GM21528 (cell line): ENCODE data around the gene SLC1A4.

Source experiments
- ATAC-seq: cut with Tn5 transposase; IDR thresholded peaks from one replicate; pipeline ENCODE4 v1.9.1; 2021; ENCODE audit warnings: mild to moderate bottlenecking, moderate library complexity; ENCODE audit not compliant: unreplicated experiment, low FRiP score

SLC1A4 gene

DNA sequence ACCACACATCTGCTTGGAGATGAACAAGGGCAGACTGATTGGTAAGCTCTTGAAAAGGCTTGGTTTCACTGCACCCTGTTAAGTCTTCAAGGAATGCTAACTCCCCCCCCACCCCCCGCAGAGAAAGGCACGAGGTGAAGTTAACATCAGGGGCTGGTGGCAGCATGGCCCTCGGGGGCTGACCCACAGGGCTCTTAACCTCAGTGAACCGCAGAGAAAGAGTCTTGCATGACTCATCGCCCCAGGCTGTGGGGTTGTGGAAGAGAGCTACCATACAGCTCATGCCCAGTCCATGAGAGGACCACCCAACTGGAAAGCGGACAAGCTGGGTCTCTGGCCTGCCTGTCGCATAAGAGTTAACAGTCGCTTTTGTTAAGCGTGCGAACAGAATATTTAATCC is 56.5 kb downstream of the SLC1A4 start:
- ATAC-seq, result no peak

DNA sequence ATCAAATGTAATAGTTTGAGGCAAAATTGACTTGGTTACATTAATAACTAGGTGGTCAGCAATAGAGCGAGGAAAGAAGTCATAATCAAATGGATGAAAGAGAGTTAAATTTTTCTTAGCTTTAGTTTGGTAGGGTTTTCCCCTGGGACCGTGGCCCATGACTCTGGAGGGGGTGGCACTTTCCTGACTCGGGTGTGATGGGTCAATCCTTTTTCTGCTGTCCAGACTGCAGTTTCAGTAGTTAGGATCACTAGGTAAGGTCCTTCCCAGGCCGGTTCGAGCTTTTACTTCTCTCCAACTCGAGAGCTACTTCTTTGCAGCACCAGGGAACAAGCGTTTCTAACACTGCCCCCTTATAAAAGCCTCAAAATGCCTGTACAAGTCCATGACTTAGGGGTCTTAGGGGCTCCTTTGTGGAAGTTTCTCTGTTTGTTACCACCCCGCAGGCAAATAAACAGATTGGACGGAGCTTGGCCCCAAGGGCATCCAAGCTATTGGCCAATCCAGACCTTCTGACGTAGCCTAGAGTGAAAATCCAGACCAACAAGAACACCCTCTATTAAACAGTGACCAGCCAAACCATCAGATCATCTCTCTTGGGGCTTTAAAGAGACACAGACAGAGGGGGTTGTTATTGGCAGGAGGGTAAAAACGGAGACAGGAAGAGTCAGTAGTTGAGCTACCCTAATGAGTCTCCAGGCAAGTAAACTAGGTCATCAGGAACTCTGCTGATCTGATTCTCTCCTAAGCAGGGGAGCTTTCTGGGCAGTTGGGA is 57.6 kb downstream of the SLC1A4 start:
- ATAC-seq, result no peak

DNA sequence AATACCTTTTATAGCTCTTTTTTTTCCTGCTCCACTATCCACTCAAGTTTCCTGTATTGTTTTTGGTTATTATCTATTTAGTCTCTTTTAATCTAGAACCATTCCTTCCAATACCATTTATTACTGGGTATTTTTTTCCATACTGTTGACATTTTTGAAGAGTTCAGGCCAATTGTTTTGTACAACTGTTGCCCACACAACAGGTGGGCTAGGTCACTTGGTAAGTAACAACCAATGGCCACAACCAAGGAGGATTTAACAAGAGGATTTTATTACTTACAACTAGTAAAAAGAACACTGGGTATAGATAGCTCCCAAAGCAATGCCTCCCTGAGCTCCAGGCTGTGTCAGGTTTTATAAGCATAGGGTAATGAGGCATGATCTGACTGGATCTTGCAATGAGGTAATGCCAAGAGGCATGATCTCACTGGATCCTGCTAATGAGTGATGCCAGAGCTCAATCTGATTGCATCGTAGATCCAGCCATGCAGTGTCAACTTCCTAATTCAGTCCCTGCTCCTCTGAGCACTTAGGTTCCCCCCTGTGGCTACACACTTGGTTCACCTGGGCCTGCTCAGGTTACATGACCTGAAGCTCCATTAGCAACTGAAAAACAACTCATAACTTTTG is 59.9 kb downstream of the SLC1A4 start:
- ATAC-seq, result no peak

GRCh38 chr2:65050931-65051330 is 61.7 kb downstream of the SLC1A4 start:
- ATAC-seq, result no peak

- ATAC-seq, result peak; percentile 48
Measured at GRCh38 chr2:65053199-65053598, 64.0 kb downstream of the SLC1A4 start.

DNA sequence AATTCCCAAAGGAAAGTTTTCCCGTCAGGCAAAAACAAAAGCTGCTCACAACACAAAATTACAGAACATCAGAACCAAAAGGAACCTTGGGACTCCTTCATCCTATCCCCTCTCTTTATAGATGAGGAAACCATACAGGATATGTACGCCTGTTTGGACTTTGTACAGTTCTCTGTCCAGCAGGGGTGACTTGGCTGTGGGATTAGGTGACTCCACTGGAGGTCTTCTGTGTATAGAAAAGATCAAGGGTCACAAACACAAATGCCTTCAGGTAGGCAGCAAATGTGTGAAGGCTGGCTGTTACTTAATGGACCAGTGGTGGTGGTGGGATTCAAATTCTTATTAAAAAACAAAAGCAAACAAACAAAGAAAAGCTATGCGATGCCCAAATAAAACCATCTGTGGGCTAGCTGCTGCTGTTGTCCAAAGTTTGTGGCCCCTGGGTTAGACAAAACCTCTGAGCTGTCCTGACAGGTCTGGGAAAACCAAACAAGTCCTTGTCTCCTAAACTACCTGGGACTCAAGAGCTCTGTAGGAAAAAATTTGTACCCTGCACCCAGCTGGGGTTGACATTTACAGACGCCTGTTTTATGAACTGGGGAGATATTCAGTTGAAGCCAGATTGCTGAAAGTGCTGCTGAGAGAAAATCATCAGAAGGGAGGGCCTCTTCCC is 65.7 kb downstream of the SLC1A4 start:
- ATAC-seq, result no peak

DNA sequence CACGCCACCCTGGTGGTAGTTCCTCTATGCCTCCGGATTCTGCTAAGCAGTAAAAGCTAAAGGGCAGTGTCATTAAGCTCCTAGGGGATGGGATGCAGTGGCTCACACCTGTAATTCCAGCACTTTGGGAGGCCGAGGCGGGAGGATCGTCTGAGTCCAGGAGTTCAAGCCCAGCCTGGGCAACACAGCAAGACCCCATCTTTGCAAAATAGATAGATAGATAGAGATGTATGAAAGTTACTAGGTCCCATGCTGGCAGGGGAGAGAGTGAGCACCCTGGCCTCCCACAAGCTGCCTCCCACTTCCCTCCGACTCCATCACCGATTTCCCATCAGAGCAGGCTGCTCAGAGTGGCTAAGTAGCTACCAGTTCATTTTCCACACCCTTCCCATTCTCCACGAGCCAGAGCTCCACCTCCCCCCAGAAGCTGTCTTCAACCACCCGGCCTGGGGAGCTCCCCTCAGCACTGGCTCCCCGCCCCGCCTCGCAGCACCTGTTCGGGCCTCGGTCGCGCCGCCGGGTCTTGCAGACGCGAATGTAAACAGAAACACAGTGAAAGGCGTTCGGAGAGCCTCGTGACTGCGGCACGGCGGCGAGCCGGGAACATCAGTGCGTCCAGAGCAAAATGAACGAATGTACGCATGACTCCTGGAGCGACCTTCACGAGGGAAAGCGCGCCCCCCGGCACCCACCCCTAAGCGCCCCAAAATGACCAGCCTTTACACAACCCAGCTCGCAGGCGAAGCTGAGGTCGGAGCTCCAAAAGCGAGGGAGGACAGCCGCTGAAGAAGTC is 66.4 kb downstream of the SLC1A4 start:
- ATAC-seq, result peak; percentile 29

GRCh38 chr2:65056215-65057053 is 67.2 kb downstream of the SLC1A4 start, which contains the start of gene CEP68:
CEP68 (plus strand) TSS chr2:65056416; CDS start chr2:65069445, 13,029 bp downstream.
- ATAC-seq, result peak; percentile 89

- no peak for ATAC-seq
Measured at GRCh38 chr2:65057054-65057375, 67.8 kb downstream of the SLC1A4 start.

DNA sequence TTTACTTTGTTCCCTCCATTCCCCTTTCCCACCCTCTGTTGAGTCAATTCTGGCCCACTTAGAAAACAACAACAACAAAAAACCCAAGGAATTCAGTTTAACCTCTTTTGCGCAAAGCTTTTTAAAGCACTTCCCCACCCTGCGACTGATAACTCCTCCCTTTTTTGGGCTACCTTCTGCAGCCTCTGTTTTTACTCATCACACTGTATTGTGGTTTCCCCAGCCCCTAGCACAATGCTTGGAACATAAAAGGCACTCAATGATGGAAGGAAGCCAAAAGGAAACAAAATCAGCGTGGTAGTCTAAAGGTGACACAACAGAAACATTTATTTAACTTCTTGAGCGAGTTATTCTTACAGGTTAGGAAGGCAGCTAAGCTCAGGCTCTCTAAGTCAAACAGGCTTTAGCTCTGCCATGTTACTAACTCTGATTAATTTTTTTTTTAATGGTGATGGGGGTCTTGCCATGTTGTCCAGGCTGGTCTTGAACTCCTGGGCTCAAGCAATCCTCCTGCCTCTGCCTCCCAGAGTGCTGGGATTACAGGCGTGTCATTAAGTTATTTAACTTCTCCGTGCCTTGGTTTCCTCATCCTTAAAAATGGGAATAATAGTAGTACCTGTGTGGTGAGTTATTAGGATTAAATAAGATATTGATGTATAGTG is 68.3 kb downstream of the SLC1A4 start:
- no peak for ATAC-seq

DNA sequence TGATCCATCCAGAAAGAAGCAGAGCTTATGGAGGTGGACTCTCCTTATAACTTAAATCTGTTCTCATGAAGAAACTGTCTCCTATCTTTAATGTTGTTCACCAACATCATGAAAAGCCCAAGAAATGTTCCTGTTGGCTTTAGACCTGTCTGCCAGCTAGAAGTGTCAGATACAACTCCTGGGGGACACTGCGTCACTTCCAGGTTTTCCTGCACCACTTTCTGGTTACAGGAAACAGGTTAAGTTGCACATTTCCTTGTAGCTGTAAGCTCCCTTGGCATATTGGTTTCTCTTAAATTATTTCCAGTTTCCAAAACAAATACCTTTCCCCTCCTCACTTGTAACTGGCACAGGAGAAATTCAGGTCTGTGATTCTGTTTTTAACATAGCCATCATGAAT is 69.9 kb downstream of the SLC1A4 start:
- ATAC-seq, result no peak

DNA sequence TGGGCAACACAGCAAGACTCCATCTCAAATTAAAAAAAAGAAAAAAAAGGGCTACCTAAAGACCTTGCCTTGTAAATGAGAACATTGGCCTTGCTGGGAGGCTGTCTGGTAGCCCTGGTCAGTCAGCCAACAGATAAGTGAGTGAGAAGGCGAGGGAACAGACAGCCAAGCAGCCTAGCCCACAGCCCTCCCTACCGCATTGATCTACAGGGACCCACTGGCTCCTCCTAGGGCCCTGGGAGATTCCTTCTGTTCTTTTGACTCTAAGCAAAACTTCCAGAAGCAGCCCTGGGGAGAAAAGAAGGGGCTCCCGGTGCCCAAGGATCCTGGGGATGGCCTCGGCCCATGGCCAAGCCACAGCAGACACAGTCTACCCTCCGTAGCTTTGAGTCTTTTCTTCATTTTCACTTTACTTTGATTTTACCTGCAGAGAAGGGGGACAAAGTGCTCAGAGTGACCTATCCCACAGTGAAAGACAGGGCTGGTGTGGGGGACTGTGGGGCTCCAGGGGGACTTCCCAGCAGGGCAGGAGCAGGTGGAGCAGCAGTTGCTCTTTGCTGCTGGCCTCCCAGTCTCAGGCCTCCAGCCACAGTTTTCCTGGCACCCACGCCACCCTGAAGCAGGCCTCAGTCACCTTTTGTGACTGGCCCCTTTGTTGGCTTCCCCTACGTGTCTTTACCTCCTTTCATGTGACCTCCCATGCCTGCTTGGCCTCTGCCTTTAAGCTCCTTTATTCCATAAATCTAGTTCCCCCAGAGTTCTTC is 72.1 kb downstream of the SLC1A4 start:
- ATAC-seq, result no peak

- ATAC-seq, result no peak
Measured at GRCh38 chr2:65061910-65062339, 72.7 kb downstream of the SLC1A4 start.

DNA sequence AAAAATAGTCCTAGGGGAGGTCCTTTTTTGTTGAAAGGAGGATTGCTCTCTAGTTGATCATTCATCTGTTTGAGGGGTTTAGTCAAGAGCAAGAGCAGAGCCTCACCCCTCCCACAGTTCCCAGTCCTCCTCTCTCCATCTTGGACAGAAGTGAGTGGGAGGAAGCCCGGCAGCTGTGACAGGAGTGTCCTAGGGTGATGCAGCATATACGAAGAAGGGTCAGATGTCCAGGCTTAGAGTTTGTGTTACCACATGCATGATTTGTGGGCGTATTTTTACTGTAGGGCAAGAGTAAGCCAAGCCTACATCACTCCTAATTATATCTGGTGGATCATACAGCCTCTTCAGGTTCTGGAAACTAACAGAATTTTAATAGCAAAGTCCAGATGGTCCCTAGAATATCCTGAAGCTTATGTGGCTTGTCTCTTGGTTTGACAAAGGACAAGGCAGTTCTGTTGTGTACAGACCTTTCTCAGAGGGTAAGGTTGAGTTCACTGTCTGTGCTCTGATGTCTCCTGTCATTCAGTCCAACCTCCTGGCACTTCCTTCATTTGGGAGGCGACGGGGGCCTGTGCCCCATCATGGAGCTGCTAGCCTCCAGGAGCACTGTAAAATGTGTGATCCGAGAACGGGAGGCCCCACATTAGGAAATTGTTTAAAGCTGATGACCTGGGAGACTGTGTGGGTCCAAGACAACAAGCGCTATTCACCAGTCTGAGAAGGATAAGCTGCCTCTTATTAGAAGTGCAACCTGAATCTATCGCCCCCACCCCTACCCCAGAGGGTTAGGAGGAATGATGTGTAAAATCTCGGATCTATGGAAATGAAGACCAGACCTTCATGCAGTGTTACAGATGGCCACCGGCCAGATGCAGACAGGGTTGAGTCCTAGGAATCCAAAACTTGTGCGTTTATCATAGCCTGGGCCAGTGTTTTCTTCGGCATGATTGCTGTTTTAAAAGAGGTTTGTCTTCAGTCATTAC is 73.9 kb downstream of the SLC1A4 start:
- no peak for ATAC-seq

DNA sequence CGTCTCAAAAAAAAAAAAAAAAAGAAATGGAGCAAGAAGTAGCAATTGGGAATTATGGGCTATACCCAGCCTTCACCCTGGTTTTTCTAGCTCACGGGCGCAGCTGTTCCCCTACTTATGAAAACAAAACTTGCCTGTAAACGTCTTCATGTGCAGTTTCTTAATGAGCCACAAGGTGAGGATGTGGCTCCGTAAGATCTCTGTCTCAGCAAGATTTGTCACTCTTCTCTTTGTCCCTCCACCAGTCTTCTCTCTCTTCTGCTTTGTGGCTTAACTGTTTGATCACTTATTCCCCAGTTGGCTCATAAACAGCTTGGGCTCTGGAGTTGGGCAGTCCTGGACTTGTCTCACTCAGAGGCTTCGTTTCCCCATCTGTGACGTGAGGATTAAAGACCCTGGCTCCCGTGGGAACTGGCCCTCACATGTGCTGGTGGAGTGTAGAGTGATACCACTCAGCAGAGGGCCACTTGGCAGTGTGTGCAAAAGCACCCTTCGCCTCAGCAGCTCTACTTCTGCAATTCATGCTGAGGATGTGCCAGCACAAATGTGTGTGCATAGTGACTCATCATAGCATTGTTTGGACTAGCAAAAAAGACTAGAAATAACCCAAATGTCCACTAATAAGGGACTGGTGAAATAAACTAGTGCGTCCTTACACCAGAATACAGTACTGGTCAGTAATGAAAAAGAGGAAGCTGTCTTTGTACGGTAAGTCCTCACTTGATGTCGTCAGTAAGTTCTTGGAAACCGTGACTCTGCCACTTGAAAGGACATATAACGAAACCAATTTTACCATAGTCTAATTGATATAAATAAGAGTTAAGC is 75.7 kb downstream of the SLC1A4 start:
- peak; percentile 82 for ATAC-seq

DNA sequence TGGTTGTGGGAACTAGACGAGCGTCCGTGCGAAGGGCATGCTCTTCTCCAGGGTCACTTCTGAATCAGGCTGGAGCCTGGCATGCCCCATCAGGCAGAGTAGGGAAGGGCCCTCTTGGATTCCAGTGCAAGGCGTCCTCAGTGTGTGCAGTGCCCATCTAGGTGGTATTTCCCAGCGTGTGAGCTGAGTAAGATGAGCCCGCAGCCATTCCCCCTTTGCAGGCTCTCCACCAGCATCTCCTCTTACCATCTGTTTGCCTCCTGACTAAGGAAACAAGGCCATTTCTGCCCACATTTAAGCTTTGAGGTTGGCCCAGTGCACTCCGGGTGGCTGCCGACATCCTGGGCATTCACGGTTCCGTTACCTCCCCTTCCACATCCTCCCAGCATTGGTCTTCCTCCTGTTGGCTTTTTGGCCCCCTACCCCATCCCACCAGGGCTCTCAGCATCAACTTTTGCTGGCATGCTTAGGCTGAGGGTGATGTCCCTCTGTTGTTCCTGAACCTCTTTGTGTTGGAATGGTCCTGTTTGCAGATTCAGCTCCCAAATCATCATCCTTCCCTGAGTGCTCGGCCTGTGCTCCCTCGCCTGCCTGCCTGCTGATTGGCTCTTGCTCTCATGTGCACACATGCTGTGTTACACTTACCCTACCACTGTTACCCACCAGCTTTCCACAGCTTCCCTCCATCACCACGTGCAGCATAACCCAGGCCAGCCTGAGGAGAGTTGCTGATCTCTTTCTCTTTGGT is 78.8 kb downstream of the SLC1A4 start:
- ATAC-seq, result no peak
